Activated CD4-positive, alpha-beta T cell treated with anti-CD3 and anti-CD28 coated beads, Interleukin-2, amount 50 U/mL, for 48 hours (primary cell): ENCODE data around the gene FEN1.
A peak's percentile ranks its signal among the peaks of the same experiment; 100 is the strongest.

Experiments
- DNase-seq, 2 experiments: peaks; one replicate each; pipeline ENCODE4 v3.0.0-alpha.2; 2020

Gene FEN1

GRCh38 chr11:61797263-61797944 is 4.7 kb downstream of the FEN1 start:
- peak; percentile 55 to 68 for DNase-seq

DNA sequence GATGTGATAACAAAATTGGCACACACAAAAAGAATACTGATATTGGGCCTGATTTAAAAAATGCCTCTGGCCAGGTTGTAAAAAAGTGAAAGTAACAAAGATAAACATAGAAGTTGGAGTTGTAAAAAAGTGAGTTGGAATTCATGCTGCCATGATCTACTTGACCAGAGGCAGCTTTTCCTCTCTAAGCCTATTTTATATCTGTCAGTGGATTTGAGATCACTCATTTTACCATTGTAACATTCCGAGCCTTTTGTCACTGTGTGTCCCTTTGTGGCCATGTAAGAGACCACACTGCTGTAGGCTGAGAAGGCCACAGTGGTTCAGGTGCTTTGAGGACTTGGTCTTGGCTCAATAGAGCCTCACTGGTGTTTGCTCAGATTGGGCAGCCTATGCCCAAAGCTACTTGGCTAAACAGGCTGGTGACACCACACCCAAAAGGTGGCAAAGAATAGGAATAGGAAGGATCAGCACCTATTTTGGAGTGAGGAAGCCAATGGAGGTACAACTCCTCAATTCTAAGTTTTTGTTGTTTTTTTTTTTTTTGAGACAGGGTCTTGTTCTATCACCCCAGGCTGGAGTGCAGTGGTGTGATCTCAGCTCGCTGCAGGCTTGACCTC is 7.1 kb downstream of the FEN1 start:
- DNase-seq = no peak

DNA sequence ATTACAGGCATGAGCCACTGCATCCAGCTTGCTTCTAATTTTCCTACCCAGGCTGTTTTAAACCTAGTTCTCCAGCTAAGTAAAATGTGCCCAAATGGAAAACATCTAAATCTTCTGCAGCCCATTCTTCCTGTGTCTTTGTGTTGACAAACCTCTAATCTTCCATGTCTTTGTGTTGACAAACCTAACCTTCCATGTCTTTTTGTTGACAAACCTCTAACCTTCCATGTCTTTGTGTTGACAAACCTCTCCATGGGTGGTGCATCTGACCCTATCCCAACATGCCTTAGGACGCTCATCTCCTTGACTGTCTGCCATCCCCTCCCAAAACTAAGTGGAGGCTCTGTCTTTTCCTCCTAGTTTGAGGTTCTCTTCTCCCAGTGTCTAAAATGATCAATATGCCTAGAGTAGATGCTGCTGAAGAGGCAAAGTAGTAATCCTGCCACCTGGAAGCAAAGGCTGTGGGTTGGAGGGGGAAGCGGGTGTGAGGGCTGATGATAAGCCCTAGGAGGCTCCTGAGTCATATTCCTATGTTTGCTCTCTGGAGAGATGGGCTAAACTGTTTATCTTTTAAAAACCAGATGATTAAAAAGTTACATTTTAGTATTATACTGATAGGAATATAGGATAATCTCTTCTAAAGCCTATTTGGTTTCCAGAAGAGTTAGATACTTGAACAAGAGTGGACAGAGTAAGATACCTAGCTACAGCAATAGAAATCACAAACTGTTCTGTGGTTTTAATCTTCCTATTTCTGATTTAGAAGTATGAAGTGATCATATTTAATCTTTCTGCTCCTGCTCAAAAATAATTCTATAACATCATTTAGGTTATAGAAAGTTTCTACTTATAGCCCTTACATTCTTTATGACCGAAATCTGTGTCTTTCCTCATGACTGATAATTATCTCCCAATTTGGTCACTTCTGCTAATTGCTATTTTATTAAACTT is 7.9 kb downstream of the FEN1 start:
- no peak for DNase-seq

DNA sequence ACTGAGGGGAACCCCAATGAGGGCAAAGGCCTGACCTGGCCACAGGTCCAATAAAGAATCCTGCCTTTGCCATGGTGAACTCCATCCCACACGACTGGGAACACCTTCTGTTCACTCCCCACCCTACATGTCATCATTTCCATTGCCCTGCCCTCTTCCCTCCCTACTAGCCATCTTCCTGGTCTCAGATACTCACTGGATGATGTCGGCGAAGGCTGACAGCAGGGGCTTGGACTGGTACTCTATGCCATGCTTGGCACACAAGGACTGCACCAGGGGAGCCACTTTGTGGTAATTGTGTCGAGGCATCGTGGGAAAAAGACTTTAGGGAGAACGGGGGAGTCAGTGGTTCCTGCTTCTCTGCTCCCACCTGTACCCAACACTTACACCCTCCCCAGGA is 9.9 kb downstream of the FEN1 start:
- DNase-seq = no peak

GRCh38 chr11:61803889-61804647 is 11.4 kb downstream of the FEN1 start:
- DNase-seq = no peak

GRCh38 chr11:61805146-61805545 is 12.4 kb downstream of the FEN1 start:
- DNase-seq = no peak

DNA sequence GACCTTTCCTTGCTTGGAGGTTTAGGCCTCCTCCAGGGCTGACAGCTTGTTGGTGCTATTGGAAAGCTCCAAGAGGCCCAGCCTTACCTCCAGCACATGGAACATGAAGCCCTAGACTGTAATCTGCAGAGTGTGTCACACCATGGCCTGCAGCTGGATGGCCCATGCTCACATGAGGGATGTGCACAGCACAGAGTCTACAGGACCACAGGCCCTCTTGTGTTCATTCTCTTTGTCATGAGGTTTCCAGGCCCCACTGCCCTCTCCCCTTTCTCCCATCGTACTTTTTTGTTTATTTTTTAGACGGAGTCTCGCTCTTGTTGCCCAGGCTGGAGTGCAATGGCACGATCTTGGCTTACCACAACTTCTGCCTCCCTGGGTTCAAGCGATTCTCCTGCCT is 14.1 kb downstream of the FEN1 start:
- no peak for DNase-seq

DNA sequence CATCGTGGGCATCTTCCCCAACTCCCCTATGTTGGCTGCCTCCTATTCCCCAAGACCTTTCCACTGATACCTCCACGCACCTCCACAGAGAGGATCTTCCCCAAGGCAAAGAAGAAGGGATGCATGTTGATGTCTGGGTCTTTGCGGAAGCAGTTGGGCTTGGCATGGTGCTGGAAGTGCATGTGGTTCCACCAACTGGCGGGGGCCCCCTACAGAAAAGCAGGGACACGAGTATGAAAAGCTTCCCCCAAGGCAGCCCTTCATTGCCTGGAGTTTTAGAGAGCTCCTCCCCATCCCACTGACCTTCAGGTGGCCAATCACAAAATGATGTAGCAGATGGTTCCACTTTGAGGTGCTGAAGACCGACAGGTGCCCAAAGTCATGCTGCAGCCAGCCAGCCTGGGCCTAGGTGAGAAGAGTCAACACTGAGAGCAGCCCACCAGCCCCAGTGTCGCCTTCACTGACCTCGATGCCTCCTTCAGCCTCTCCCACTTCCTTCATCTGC is 18.0 kb downstream of the FEN1 start:
- DNase-seq = no peak

- no peak for DNase-seq
These were observed 19.1 kb downstream of the FEN1 start for GRCh38 chr11:61811831-61812230.

- no peak for DNase-seq
These were observed 20.2 kb downstream of the FEN1 start for GRCh38 chr11:61812736-61813411.

- no peak for DNase-seq
These were observed 21.7 kb downstream of the FEN1 start for GRCh38 chr11:61814247-61814957.

DNA sequence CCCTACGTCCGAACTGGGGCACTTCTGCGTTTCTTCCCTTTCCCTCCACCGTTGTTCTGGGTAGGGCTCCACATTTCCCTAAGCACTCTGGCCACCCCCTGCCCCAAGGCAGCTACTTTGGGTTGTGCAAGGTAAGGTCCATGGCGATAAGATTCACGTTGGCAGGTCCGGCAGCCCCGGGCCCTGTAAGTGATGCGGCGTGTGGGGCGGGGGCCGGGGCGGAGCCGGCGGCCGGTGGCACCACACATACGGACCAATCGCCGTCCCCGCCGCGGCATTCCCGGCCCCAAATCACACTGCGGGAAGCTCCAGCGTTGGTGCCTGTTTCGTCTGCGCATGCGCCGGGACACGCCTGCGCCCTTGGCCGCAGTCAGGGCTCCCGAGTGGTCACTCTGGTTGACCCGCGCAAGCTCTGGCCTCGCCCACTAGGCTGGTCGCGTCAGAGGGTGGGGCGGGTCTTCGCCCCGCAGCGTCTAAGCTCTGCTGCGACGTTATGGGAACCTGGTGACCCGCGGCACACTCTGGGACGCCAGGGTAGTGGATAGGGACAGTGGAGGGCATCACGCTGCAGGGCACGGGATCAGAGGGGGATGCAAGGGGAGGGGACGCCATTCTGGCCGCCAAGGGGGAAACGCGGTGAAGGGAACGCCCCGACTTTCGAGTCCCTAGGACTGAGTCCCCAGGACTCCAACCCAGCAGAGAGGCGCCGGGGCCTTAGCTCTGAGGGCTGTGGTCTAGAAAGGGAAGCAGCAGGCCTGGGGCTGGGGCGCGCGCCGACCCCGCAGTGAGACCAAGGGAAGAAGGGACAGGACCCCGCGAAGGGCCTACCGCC is 22.5 kb downstream of the FEN1 start:
- DNase-seq = peak; percentile 67 to 71

DNA sequence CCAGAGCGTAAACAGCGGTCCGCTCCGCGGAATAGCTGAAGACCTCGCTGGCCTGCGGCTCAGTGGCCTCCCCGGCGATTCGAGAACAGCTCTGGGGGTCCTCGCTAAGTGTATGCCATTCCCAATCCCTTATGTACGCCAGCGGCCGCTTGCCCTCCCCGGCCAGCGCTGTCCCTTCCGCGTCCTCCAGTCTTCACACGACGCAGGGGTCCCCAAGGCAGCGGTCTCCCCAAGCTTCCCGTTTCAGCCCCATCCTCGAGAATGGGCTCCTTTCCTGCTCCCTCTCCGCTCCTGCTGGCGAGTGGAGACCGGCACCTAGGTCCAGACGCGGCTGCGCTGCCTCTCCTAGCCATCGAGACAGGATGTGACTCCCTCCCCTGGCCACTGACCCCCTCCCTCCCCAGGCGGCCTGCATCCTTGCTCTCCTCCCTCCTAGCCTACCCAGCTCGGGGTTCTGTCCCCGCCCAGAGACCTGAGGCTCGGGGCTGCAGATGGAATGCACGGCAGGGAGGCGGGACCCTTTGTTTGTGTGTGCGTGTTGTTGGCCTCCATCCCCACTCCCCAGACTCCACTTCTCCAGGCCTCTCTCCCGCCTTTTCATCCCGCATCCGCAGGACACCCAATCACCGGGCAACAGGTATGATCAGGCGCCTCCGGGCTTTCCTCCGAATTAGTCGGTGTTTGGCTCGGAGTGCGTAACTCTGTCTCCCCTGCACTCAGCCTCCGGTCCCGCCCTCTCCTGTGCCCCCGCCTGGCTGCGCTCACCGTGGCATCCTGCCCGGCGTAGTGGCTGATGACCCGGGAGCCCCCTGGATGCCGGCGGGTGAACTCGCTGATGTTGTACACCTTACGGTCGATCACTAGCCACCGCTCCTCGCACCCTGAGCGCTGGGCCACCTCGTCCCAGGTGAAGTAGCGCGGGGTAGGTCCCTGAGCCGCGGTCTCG is 23.4 kb downstream of the FEN1 start:
- peak; percentile 64 to 69 for DNase-seq

- DNase-seq = peak; percentile 81 to 86
These were observed 24.2 kb downstream of the FEN1 start, which contains the start of gene FADS1 for GRCh38 chr11:61816736-61817455. Gene FADS1, minus strand, starts transcription at chr11:61817003. Its CDS starts 74 bp downstream, at chr11:61816929.

- no peak for DNase-seq
These were observed 24.9 kb downstream of the FEN1 start for GRCh38 chr11:61817471-61818202.

DNA sequence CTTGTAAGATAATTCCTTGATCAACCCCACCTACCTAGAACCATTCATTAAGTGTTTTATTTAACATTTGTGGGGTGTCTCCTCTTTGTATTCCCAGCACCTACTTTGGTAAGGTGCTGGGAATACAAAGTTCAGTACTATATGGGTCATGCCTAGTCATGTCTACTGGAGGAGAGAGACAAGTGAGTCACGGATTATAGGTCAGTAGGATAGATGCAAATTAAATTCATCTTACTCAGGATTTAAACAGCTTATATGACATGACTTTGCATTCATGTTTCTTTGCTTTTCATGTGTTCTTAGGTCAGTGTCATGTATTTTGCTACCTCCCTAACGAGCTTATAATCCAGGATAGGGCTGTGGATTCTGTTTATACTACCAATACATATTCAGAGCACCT is 27.5 kb downstream of the FEN1 start:
- no peak for DNase-seq

GRCh38 chr11:61826930-61827570 is 34.3 kb downstream of the FEN1 start:
- no peak for DNase-seq
